ENCODE data around the gene TAX1BP3. TPM values are rescaled to one million over a fixed set of nuclear protein-coding genes. Genes with fewer than 3 reads are reported as not detected.

The TAX1BP3 gene, protein sequence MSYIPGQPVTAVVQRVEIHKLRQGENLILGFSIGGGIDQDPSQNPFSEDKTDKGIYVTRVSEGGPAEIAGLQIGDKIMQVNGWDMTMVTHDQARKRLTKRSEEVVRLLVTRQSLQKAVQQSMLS
- total RNA-seq: 149 and 164 TPM in 2 replicates

DNA sequence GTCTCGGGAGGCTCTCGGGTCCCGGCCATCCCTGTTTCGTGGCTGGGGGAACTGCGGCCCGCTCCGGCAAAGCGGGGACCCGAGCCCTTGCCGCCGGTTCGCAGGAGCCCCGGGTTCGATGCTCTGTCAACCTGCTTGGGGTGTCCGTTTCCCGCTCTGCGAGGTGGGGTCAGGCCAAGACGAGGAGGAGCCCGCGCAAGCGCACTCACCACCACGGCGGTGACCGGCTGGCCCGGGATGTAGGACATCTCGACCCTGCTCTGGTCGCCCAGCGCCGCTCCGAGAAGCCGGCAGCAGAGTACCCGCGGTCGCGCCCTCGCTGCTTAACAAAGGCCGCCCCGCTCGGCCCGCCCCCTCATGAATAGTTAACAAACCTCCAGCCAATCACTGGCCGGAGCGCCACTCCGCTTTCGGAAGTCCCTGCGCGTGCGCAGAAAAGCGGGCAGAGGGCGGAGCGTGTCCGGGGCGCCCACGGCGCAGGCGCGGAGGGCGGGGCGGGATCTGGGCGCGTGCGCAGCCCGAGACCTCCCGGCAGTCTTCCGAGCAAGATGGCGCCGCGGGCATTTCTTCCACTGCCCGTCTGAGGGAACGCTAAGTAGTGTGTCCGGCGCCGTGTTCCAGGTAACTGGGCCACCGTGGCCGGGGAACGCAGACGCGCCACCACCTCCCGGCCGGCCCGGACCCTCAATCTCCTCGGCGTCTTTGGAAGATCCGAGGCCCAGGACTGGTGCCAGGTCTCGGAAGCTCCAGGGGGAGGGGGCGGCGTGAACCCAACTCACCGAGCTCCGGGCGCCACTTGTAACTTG lies at the start of gene TAX1BP3, which contains the start of gene EMC6:
TAX1BP3 (minus strand) TSS at position 300 of the 806 bp plus-strand sequence; CDS start at position 248, 52 bp downstream.
EMC6 (plus strand) TSS at position 534 of the 806 bp plus-strand sequence. CDS start 335 bp downstream, outside the sequence.
- Histone ChIP-seq H3K27ac (ENCODE audit: low read depth, low read length) (peak within 1 kb of the TSS; percentile 83), H3K79me2 (ENCODE audit: insufficient read depth, low read length) (peaks cover 60% of the 10 kb centered on the region), H2AFZ (ENCODE audit: low read length) (peak within 1 kb of the TSS; percentile 91), H4K20me1 (ENCODE audit: insufficient read depth, low read length) (peaks cover 41% of the 10 kb centered on the region), H3K27me3 (ENCODE audit: insufficient read depth, low read length) (no peaks in the 10 kb centered on the region), H3K4me3 (ENCODE audit: insufficient read depth, low read length) (peak within 1 kb of the TSS; percentile 99), H3K9me3 (ENCODE audit: low read depth, low read length) (no peaks in the 10 kb centered on the region), H3K4me2 (ENCODE audit: insufficient read depth, low read length) (peak within 1 kb of the TSS; percentile 100), H3K36me3 (ENCODE audit: insufficient read depth, low read length) (peaks cover 22% of the 10 kb centered on the region), H3K4me1 (ENCODE audit: insufficient read depth, low read length) (peaks cover 25% of the 10 kb centered on the region)
- peak; percentile 100 for DNase-seq (ENCODE audit: insufficient read length, low spot score, missing footprints)
- TF ChIP-seq, protein P1, sequence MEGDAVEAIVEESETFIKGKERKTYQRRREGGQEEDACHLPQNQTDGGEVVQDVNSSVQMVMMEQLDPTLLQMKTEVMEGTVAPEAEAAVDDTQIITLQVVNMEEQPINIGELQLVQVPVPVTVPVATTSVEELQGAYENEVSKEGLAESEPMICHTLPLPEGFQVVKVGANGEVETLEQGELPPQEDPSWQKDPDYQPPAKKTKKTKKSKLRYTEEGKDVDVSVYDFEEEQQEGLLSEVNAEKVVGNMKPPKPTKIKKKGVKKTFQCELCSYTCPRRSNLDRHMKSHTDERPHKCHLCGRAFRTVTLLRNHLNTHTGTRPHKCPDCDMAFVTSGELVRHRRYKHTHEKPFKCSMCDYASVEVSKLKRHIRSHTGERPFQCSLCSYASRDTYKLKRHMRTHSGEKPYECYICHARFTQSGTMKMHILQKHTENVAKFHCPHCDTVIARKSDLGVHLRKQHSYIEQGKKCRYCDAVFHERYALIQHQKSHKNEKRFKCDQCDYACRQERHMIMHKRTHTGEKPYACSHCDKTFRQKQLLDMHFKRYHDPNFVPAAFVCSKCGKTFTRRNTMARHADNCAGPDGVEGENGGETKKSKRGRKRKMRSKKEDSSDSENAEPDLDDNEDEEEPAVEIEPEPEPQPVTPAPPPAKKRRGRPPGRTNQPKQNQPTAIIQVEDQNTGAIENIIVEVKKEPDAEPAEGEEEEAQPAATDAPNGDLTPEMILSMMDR (IDR thresholded peaks at IDR 0.05; ENCODE audit: extremely low read depth, low read depth, low read length): no peak

DNA sequence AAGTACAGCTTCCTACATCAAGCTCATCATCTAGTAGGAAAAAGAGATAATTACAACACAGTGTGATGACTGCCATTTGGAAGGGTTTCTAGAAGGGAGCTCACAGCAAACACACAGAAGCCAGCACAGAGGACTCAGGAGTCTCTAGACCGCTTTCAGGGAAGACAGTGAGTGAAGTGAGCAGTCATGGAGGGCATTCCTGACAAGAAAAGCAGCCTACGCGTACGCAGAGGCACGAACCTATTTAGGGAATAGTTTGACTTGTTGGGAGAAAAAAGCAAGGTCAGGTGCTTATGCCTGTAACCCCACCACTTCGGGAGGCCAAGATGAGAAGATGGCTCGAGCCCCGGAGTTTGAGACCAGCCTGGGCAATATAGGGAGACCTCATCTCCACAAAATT lies 46.9 kb upstream of the TAX1BP3 start:
- DNase-seq (ENCODE audit: insufficient read length, low spot score, missing footprints): no peak
- no peak overlapping the region for H3K4me2 ChIP-seq (ENCODE audit: insufficient read depth, low read length)
- no peaks in the 10 kb centered on the region for H3K27me3 ChIP-seq (ENCODE audit: insufficient read depth, low read length)
- peaks cover 7% of the 10 kb centered on the region for H4K20me1 ChIP-seq (ENCODE audit: insufficient read depth, low read length)
- no peak overlapping the region for H3K4me3 ChIP-seq (ENCODE audit: insufficient read depth, low read length)
- H3K27ac ChIP-seq (ENCODE audit: low read depth, low read length): no peak overlapping the region
- H3K79me2 ChIP-seq (ENCODE audit: insufficient read depth, low read length): peaks cover 6% of the 10 kb centered on the region
- TF ChIP-seq, protein P1 (IDR thresholded peaks at IDR 0.05; ENCODE audit: extremely low read depth, low read depth, low read length): no peak
- H2AFZ ChIP-seq (ENCODE audit: low read length): no peak overlapping the region
- H3K36me3 ChIP-seq (ENCODE audit: insufficient read depth, low read length): peaks cover 48% of the 10 kb centered on the region
- H3K9me3 ChIP-seq (ENCODE audit: low read depth, low read length): no peaks in the 10 kb centered on the region
- H3K4me1 ChIP-seq (ENCODE audit: insufficient read depth, low read length): peaks cover 16% of the 10 kb centered on the region

DNA sequence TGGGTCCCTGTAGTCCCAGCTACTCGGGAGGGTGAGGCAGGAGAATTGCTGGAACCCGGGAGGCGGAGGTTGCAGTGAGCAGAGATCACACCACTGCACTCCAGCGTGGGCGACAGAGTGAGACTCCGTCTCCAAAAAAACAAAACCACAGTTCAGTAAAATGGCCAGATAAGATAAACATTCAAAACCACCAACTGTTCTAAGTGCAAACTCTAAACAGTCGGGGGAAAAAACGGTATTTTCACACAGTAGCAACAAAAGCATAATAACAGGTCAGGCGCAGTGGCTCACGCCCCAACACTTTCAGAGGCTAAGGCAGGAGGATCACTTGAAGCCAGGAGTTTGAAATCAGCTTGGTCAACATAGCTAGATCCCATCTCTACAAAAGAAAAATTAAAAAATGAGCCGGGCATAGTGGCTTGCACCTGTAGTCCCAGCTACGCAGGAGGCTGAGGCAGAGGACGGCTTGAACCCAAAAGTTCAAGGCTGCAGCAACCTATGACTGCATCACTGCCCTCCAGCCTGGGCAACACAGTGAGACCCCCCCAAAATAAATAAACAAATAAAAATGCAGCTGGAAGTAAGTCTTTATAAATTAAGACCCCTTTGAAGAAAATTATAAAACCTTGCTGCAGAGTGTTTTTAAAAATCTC lies 44.6 kb upstream of the TAX1BP3 start:
- DNase-seq (ENCODE audit: insufficient read length, low spot score, missing footprints): no peak
- H4K20me1 ChIP-seq (ENCODE audit: insufficient read depth, low read length): no peaks in the 10 kb centered on the region
- H3K36me3 ChIP-seq (ENCODE audit: insufficient read depth, low read length): peaks cover 30% of the 10 kb centered on the region
- H3K4me3 ChIP-seq (ENCODE audit: insufficient read depth, low read length): no peak overlapping the region
- H3K27me3 ChIP-seq (ENCODE audit: insufficient read depth, low read length): no peaks in the 10 kb centered on the region
- TF ChIP-seq, protein P1 (IDR thresholded peaks at IDR 0.05; ENCODE audit: extremely low read depth, low read depth, low read length): no peak
- peaks cover 1% of the 10 kb centered on the region for H3K79me2 ChIP-seq (ENCODE audit: insufficient read depth, low read length)
- H3K4me1 ChIP-seq (ENCODE audit: insufficient read depth, low read length): peaks cover 4% of the 10 kb centered on the region
- no peak overlapping the region for H2AFZ ChIP-seq (ENCODE audit: low read length)
- no peaks in the 10 kb centered on the region for H3K9me3 ChIP-seq (ENCODE audit: low read depth, low read length)
- no peak overlapping the region for H3K27ac ChIP-seq (ENCODE audit: low read depth, low read length)
- no peak overlapping the region for H3K4me2 ChIP-seq (ENCODE audit: insufficient read depth, low read length)

Data from osteoblast (primary cell).